Cardiac fibroblast (primary cell): ENCODE results near the gene LRRN4CL.

ENCODE experiments used
- DNase-seq, 2 donors: peaks; one replicate each; pipeline versions ENCODE4 v3.0.0 to v3.0.0-alpha.2; 2010; ENCODE audit warnings: low read depth in 2 of 2
- H3K4me3 ChIP-seq, 2 donors: replicated peaks in 1 of 2; 1 replicate in 1 of 2; 2 replicates in 1 of 2; pipeline ENCODE4 v1.5.1; 2011; ENCODE audit warnings: low read depth in 2 of 2, low read length in 2 of 2, mild to moderate bottlenecking in 2 of 2, moderate library complexity in 1 of 2
- TF ChIP-seq, protein P1 (sequence below): IDR thresholded peaks from one replicate; pipeline ENCODE4 v1.5.1; 2011; ENCODE audit warnings: low read depth, mild to moderate bottlenecking, low read length, inconsistent platforms

The LRRN4CL gene

DNA sequence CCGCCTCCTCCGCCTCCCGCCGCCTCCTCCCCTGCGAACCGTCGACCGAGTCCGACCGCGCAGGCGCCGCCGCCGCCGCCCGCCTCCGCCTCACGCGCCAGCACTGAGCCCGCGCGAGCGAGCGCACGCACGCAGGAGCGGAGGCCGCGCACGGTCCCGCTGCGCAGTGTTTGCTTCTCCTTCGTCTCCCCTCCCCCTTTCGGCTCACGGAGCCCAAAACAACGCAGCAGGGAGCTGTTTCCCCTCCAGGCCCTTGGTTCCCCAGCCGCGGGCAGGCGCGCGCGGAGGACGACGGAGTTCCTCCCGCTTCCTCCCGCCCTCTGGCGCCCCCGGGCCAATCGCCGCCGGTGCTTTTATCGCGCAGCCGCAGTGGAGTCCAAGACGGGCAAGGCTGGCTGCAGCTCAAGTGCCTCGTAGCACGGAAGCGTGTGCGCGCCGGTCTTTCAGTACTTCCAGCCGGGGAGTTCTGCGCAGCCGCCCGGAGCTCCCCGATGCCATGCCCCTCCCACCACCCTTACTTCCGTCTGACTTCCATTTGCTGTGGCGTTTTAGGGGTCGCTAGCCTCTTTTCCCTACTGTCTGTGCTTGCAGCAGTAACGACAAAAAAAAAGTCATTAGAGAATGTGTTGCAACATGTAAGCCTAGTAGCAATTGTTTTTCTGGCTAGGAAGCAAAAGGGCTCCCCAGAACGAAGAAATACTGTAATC is 38.0 kb upstream of the LRRN4CL start, which contains the start of gene HNRNPUL2:
HNRNPUL2 (minus strand) TSS at position 293 of the 707 bp plus-strand sequence. CDS start 301 bp downstream, outside the sequence.
- H3K4me3 ChIP-seq, result peak within 1 kb of the TSS; percentile 89 to 93

DNA sequence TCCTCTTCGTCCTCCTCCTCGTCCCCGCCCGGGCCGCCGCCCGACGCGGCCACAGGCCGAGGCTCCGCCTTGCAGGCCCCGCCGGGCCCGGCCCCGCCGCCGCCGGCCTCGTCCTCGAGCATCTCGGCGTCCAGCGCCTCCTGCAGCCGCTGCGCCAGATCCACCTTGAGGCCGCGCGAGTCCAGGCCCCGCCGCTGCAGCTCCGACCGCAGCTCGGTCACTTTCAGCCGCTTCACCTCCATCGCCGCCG is 37.5 kb upstream of the LRRN4CL start:
- peak overlapping the region; percentile 89 to 93 for H3K4me3 ChIP-seq
- no peak for DNase-seq
- TF ChIP-seq, protein P1, sequence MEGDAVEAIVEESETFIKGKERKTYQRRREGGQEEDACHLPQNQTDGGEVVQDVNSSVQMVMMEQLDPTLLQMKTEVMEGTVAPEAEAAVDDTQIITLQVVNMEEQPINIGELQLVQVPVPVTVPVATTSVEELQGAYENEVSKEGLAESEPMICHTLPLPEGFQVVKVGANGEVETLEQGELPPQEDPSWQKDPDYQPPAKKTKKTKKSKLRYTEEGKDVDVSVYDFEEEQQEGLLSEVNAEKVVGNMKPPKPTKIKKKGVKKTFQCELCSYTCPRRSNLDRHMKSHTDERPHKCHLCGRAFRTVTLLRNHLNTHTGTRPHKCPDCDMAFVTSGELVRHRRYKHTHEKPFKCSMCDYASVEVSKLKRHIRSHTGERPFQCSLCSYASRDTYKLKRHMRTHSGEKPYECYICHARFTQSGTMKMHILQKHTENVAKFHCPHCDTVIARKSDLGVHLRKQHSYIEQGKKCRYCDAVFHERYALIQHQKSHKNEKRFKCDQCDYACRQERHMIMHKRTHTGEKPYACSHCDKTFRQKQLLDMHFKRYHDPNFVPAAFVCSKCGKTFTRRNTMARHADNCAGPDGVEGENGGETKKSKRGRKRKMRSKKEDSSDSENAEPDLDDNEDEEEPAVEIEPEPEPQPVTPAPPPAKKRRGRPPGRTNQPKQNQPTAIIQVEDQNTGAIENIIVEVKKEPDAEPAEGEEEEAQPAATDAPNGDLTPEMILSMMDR, result no peak

More for the DNA sequence above, 38.0 kb upstream of the LRRN4CL start, which contains the start of gene HNRNPUL2:
- TF ChIP-seq, protein P1, result no peak
- DNase-seq, result peak; percentile 99 to 100

DNA sequence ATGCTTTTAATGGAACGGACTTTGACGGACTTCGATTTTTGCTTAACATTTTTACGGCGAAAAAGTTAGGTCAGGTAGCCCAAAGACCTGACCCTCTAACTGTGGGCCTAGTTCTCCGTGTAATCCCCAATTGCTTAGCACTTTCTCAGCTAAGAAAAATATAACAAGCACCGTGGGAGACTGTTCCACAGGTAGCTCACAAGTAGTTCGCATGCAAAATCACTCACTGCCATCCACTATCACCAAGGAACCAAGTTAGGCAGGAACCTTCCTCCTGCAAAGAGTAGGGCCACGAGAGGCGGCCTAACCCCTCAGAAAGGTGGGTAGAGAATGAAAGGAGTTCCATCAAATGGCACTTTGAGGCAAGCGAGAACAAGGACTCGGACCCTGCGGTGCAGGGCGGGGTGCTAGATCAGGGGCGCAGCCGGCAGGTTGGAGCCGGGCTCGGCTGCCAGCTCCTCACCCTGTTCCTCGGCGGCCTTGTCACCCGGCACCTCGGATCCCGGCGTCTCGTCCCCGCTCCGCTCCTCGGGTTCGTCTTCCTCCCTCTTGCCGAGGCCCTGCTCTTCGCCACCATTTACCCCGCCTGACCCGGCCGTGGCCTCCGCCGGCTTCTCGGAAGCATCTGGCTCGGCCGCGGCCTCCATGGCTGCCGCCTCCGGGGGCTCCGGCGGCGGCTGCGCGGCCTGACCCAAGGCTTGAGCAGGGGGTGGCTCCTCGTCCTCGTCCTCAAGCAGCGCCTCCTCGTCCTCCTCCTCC is 37.0 kb upstream of the LRRN4CL start:
- peak overlapping the region; percentile 89 to 93 for H3K4me3 ChIP-seq
- no peak for DNase-seq
- TF ChIP-seq, protein P1, result no peak

DNA sequence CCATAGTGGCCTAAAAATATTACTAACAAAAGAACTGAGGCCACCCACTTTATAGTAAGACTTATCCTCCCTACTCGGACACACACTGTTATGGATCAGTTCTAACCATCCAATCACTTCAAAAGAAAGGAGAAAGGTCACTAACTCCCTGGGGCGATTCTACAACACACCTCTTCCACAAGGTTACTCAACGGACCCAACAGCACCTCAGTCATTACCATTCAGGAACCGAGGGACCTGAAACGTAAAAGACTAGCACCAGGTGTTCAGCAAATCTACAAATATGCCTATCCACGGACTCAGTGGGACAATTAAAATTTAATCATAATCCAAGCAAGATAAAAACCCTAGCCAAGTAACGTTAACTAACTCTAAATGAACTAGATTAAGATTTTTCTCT is 36.3 kb upstream of the LRRN4CL start:
- no peak for DNase-seq
- TF ChIP-seq, protein P1, result no peak
- H3K4me3 ChIP-seq, result peak overlapping the region; percentile 89 to 93

DNA sequence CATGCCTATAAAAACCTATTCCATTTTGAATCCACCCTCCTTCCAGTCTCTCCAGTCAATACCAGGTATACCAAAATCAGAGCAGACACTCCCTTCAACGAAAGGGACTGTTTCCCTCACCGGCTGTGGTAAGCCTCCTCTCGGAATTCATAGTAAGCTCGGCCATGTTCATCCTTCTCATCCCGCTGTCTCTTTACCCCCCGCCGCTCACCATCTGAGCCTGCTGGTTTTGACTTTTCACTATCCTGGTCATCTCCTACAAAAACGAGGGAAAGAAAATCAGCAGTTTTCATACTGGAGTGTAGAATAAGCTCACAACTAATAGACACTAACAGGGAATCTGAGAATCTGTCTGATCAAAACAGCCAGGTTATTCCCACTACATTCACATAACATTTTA is 34.8 kb upstream of the LRRN4CL start:
- TF ChIP-seq, protein P1, result no peak
- peak overlapping the region; percentile 89 to 93 for H3K4me3 ChIP-seq
- no peak for DNase-seq

DNA sequence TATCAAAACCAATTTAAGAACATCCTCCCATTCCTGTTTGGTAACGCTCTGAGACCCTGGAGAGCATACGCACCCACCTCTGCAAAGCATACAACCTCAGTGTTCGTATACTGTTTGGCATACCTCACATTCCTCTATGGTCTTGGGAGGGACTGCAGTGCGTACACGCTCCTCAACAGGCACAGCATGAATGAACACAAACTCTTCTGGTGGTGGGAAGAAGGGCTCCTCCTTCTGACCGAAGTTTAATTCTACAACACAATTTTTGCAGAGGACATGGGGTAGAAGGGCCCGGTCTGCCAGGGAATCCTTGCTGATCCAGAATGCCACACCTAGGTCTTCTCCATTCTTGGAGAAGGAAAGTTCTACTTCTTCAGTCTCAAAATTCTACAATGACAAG is 32.7 kb upstream of the LRRN4CL start:
- TF ChIP-seq, protein P1, result no peak
- peak; percentile 44 to 55 for DNase-seq
- no peak overlapping the region for H3K4me3 ChIP-seq
